ENCODE data around the gene LINC00305. TPM values are rescaled to one million over a fixed set of nuclear protein-coding genes. Genes with fewer than 3 reads are reported as not detected.

LINC00305 gene
- total RNA-seq, 2 experiments from 2014 or later, result not detected

DNA sequence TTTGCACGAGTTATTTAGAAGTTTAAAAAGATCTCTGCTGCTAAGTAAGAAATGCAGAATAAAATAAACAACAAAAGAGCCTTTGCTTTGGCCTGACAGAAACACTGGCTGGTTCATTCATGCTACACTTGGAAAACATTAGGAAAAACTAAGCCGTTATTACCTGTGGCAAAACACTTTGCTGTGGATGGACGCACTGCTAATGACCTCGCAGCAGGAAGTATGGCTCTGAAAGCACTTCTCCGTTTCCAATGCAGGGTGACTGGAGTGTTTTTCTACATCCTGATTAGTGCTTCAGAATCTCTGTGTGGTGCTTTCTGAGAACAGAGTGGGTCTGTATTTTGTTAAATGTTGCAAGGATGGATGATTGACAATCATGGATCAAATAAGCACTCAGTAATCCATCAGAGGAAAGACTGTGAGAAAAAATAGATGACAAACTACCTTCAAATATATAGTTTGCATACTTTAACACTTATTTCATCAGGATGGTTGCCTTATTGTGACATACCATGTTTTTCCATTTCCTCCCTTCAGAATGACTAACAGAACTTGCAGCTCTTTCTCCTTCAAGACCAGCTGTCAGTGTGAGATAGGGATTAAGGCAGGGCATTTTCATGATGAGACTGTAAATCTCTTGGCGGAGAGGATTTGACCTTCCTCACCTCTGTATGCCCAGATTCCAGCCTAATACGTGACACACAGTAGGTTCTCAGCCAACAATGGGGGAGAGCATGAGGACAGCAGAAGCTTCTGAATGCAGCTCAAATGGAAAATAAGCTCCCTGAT, 38.0 kb downstream of the LINC00305 start:
- intact Hi-C loops (cut with micrococcal nuclease), result no loop called here
- POLR2A ChIA-PET, result no interaction called here
- no peak for DNase-seq
- no peak overlapping the region for H3K4me3 Mint-ChIP-seq
- no peaks in the 10 kb centered on the region for H3K4me1 Mint-ChIP-seq (ENCODE audit: low read depth)
- no peaks in the 10 kb centered on the region for H3K9me3 Mint-ChIP-seq
- CTCF ChIA-PET, result no interaction called here
- H3K27me3 Mint-ChIP-seq, result no peaks in the 10 kb centered on the region
- H3K27ac Mint-ChIP-seq, result no peak overlapping the region
- no peaks in the 10 kb centered on the region for H3K36me3 Mint-ChIP-seq

GRCh38 chr18:64103986-64104385, 44.9 kb downstream of the LINC00305 start:
- H3K27ac Mint-ChIP-seq, result no peak overlapping the region

DNA sequence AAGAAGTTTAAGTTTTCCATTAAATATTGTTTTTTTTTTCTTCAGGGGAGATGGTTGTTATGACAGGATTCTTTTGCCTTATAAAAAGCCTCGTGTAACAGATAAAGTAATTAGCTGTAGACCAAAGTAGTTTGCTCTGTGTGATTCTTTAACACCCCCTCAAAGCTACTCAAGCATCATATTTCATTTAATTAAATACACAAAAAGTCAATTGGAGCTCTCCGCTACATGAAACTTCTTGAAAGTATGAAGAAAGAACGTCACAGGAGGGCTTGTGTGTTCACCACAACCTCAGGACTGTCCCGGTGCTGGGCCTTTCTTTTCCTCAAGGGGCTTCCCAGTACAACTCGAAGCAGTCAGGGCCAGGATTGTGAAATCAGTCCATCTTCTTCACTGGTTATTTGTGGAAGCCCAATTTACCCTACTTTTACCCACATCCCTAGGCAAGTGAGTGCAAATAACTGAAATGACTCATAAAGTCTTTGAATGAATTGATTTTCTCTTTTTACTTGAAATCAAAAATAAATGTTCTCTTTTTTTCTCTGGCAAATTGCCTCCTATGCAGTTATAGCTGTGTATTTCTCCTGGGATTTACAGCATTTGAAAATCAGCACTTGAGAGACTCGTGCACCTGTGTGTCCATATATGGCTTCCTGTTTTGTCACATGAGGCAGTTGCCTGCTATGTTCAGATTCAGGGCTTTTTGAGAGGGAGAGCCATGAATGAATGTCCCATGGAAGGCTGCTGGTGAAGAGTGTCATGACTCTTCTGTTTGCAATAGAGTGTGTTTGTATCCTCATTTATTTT, 48.6 kb downstream of the LINC00305 start:
- peaks cover 4% of the 10 kb centered on the region for H3K27me3 Mint-ChIP-seq
- CTCF ChIA-PET, result interaction anchor here (0.5 kb wide), 1 partner anchor 9 kb away, joined by 3 read pairs; no protein-coding TSS in a partner anchor
- POLR2A ChIA-PET, result no interaction called here
- intact Hi-C loops (cut with micrococcal nuclease), result no loop called here
- H3K27ac Mint-ChIP-seq, result no peak overlapping the region
- H3K9me3 Mint-ChIP-seq, result no peaks in the 10 kb centered on the region
- no peak for DNase-seq
- no peaks in the 10 kb centered on the region for H3K36me3 Mint-ChIP-seq
- H3K4me1 Mint-ChIP-seq (ENCODE audit: low read depth), result no peaks in the 10 kb centered on the region
- no peak overlapping the region for H3K4me3 Mint-ChIP-seq

More at GRCh38 chr18:64103986-64104385, 44.9 kb downstream of the LINC00305 start:
- intact Hi-C loops (cut with micrococcal nuclease), result no loop called here
- POLR2A ChIA-PET, result no interaction called here
- Mint-ChIP-seq H3K4me3 (no peak overlapping the region), H3K4me1 (ENCODE audit: low read depth) (no peaks in the 10 kb centered on the region), H3K36me3 (no peaks in the 10 kb centered on the region), H3K9me3 (no peaks in the 10 kb centered on the region), H3K27me3 (peaks cover 3% of the 10 kb centered on the region)
- no peak for DNase-seq
- CTCF ChIA-PET, result no interaction called here

DNA sequence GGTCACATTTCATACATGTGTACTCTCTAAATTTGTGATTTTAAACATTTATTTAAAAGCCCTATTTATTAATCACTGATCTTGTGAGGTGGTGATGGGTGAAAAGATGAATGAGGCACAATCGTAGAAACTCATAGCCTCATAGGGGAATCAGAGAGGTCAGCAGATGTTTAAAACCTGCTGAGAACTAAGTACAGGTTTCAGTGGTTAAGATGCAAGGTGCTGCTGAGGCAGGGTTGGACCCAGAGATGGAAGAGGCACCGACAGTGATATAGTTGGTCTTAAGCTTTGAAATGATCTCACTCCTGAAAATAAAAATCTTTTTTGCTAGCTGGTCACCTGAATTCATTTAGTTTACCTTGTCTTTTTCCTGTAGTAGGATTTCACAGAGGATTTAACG, 49.6 kb downstream of the LINC00305 start:
- no peak overlapping the region for H3K27ac Mint-ChIP-seq
- no peaks in the 10 kb centered on the region for H3K9me3 Mint-ChIP-seq
- no peaks in the 10 kb centered on the region for H3K4me1 Mint-ChIP-seq (ENCODE audit: low read depth)
- H3K27me3 Mint-ChIP-seq, result peaks cover 4% of the 10 kb centered on the region
- intact Hi-C loops (cut with micrococcal nuclease), result no loop called here
- DNase-seq, result no peak
- ChIA-PET POLR2A (no interaction called here), CTCF (no interaction called here)
- H3K36me3 Mint-ChIP-seq, result no peaks in the 10 kb centered on the region
- no peak overlapping the region for H3K4me3 Mint-ChIP-seq

DNA sequence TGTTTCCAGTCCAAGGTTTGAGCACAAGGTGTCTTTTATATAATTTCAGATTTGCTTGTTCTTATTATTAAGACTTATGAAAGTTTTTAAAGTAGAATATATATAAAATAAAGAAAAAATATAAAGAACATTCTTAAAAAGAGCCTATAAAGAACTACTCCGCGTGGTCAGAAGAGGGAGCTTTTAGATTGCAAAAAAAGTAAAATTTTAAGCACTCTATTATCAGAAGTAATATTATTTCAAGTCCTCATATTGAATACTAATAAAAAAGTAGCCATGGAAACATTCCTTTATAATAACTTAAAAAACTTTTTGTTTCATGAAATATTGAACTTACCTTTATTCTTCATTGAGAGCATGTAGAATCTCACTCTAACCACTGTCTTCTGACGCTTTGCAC, 51.4 kb downstream of the LINC00305 start:
- intact Hi-C loops (cut with micrococcal nuclease), result no loop called here

GRCh38 chr18:64095056-64095455, 53.8 kb downstream of the LINC00305 start:
- no peaks in the 10 kb centered on the region for H3K9me3 Mint-ChIP-seq
- no peak overlapping the region for H3K4me3 Mint-ChIP-seq
- H3K4me1 Mint-ChIP-seq (ENCODE audit: low read depth), result no peaks in the 10 kb centered on the region
- ChIA-PET POLR2A (no interaction called here), CTCF (no interaction called here)
- H3K36me3 Mint-ChIP-seq, result no peaks in the 10 kb centered on the region
- H3K27me3 Mint-ChIP-seq, result peaks cover 6% of the 10 kb centered on the region
- no peak for DNase-seq
- H3K27ac Mint-ChIP-seq, result no peak overlapping the region
- intact Hi-C loops (cut with micrococcal nuclease), result no loop called here

More for the DNA sequence above, 51.4 kb downstream of the LINC00305 start:
- CTCF ChIA-PET, result no interaction called here
- POLR2A ChIA-PET, result no interaction called here
- Mint-ChIP-seq H3K27ac (no peak overlapping the region), H3K9me3 (no peaks in the 10 kb centered on the region), H3K4me3 (no peak overlapping the region), H3K27me3 (peaks cover 6% of the 10 kb centered on the region), H3K4me1 (ENCODE audit: low read depth) (no peaks in the 10 kb centered on the region), H3K36me3 (no peaks in the 10 kb centered on the region)
- DNase-seq, result no peak

GRCh38 chr18:64094210-64094609, 54.7 kb downstream of the LINC00305 start:
- Mint-ChIP-seq H3K4me3 (no peak overlapping the region), H3K27me3 (peaks cover 5% of the 10 kb centered on the region), H3K27ac (no peak overlapping the region), H3K4me1 (ENCODE audit: low read depth) (no peaks in the 10 kb centered on the region), H3K36me3 (no peaks in the 10 kb centered on the region), H3K9me3 (no peaks in the 10 kb centered on the region)
- ChIA-PET POLR2A (no interaction called here), CTCF (no interaction called here)
- intact Hi-C loops (cut with micrococcal nuclease), result no loop called here
- DNase-seq, result no peak

- POLR2A ChIA-PET, result no interaction called here
- intact Hi-C loops (cut with micrococcal nuclease), result no loop called here
Observed at GRCh38 chr18:64091526-64091925, 57.4 kb downstream of the LINC00305 start.

GRCh38 chr18:64090876-64091275, 58.0 kb downstream of the LINC00305 start:
- no peak for DNase-seq
- H3K27ac Mint-ChIP-seq, result no peak overlapping the region
- no peak overlapping the region for H3K4me3 Mint-ChIP-seq
- peaks cover 3% of the 10 kb centered on the region for H3K27me3 Mint-ChIP-seq
- no peaks in the 10 kb centered on the region for H3K4me1 Mint-ChIP-seq (ENCODE audit: low read depth)
- H3K36me3 Mint-ChIP-seq, result no peaks in the 10 kb centered on the region
- H3K9me3 Mint-ChIP-seq, result no peaks in the 10 kb centered on the region
- POLR2A ChIA-PET, result no interaction called here
- intact Hi-C loops (cut with micrococcal nuclease), result no loop called here
- CTCF ChIA-PET, result interaction anchor here (0.7 kb wide), 1 partner anchor 10 kb away, joined by 3 read pairs; no protein-coding TSS in a partner anchor

More at GRCh38 chr18:64091526-64091925, 57.4 kb downstream of the LINC00305 start:
- H3K4me3 Mint-ChIP-seq, result no peak overlapping the region
- CTCF ChIA-PET, result interaction anchor here (0.7 kb wide), 1 partner anchor 9 kb away, joined by 3 read pairs; no protein-coding TSS in a partner anchor
- peaks cover 3% of the 10 kb centered on the region for H3K27me3 Mint-ChIP-seq
- no peak for DNase-seq
- no peak overlapping the region for H3K27ac Mint-ChIP-seq
- no peaks in the 10 kb centered on the region for H3K4me1 Mint-ChIP-seq (ENCODE audit: low read depth)
- no peaks in the 10 kb centered on the region for H3K36me3 Mint-ChIP-seq
- H3K9me3 Mint-ChIP-seq, result no peaks in the 10 kb centered on the region

DNA sequence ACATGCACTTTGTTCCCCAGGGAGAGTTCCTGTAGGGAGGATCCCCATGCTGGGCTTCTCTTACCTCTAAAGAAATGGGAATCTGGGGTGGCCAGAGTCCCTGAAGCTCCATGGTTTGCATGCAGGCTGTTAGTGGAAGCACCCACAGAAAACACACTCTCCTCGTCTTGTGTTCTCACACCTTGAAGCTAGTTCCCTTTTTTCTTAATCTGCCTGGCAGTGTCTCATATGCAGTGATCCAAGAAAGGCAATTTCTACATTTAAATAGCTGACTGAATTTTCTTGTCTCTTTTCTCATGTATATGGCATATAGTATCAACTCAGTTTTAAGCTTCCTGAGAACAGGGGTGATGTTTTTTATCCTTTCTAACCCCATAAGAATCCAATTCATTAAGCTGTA, 65.0 kb downstream of the LINC00305 start:
- H3K4me1 Mint-ChIP-seq (ENCODE audit: low read depth), result no peaks in the 10 kb centered on the region
- DNase-seq, result no peak
- ChIA-PET POLR2A (no interaction called here), CTCF (no interaction called here)
- intact Hi-C loops (cut with micrococcal nuclease), result no loop called here
- H3K9me3 Mint-ChIP-seq, result no peaks in the 10 kb centered on the region
- H3K27ac Mint-ChIP-seq, result no peak overlapping the region
- H3K4me3 Mint-ChIP-seq, result no peak overlapping the region
- no peaks in the 10 kb centered on the region for H3K27me3 Mint-ChIP-seq
- H3K36me3 Mint-ChIP-seq, result no peaks in the 10 kb centered on the region

- no peak for DNase-seq
- Mint-ChIP-seq H3K9me3 (no peaks in the 10 kb centered on the region), H3K27me3 (no peaks in the 10 kb centered on the region), H3K4me1 (ENCODE audit: low read depth) (no peaks in the 10 kb centered on the region), H3K36me3 (no peaks in the 10 kb centered on the region), H3K27ac (no peak overlapping the region), H3K4me3 (no peak overlapping the region)
- ChIA-PET POLR2A (no interaction called here), CTCF (no interaction called here)
- intact Hi-C loops (cut with micrococcal nuclease), result no loop called here
Observed at GRCh38 chr18:64082513-64082912, 66.4 kb downstream of the LINC00305 start.

GRCh38 chr18:64082054-64082453, 66.8 kb downstream of the LINC00305 start:
- no peak overlapping the region for H3K4me3 Mint-ChIP-seq
- intact Hi-C loops (cut with micrococcal nuclease), result no loop called here
- H3K9me3 Mint-ChIP-seq, result no peaks in the 10 kb centered on the region
- CTCF ChIA-PET, result no interaction called here
- POLR2A ChIA-PET, result no interaction called here
- no peaks in the 10 kb centered on the region for H3K4me1 Mint-ChIP-seq (ENCODE audit: low read depth)
- no peak overlapping the region for H3K27ac Mint-ChIP-seq
- H3K27me3 Mint-ChIP-seq, result no peaks in the 10 kb centered on the region
- no peak for DNase-seq
- no peaks in the 10 kb centered on the region for H3K36me3 Mint-ChIP-seq

DNA sequence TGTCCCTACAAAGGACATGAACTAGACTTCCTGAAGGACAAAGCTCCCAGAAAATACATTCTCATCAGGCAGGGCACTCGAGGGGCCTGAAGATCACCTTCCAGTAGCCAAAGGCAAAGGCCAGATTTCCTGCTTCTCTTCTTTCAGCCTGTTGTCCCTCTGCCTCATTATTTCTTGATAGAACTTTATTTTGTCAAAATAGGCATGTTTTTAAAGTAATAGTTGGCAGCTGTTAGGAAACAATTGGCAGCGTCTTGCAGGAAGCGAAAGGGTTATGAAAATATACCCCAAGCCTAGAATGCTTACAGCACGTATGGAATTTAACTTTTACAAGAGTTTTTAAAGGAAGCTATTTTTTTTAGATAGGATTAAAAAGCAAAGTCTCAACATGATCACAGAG, 74.9 kb downstream of the LINC00305 start:
- Mint-ChIP-seq H3K36me3 (no peaks in the 10 kb centered on the region), H3K27me3 (no peaks in the 10 kb centered on the region), H3K4me3 (no peak overlapping the region), H3K9me3 (peaks cover 4% of the 10 kb centered on the region), H3K4me1 (ENCODE audit: low read depth) (no peaks in the 10 kb centered on the region), H3K27ac (no peak overlapping the region)
- intact Hi-C loops (cut with micrococcal nuclease), result no loop called here
- no peak for DNase-seq
- CTCF ChIA-PET, result no interaction called here
- POLR2A ChIA-PET, result no interaction called here

Measured in activated CD4-positive, alpha-beta memory T cell treated with anti-CD3 and anti-CD28 coated beads for 36 hours (primary cell).